ENCODE measurements around the gene SIGLEC7.
A peak's percentile ranks its signal among the peaks of the same experiment; 100 is the strongest.

The SIGLEC7 gene

DNA sequence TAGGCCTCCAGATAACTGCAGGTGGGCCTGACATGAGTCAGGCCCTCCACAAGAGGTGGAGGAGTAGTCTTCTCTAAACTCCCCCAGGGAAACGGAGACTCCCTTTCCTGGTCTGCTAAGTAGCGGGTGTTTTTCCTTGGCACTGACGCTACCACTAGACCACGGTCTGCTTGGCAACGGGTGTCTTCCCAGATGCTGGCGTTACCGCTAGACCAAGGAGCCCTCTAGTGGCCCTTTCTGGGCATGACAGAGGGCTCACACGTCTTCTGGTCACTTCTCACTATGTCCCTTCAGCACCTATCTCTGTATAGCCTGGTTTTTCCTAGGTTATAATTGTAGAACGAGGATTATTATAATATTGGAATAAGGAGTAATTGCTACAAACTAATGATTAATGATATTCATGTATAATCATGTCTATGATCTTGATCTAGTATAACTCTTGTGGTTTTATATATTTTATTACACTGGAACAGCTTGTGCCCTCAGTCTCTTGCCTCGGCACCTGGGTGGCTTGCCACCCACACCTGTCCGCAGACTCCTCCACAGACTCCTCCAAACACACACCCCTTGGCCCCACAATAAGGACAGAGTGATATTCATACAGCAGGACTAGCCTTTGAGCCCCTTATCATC is 27.3 kb downstream of the SIGLEC7 start:
- peak; percentile 49 for DNase-seq (ENCODE audit: low read depth)

DNA sequence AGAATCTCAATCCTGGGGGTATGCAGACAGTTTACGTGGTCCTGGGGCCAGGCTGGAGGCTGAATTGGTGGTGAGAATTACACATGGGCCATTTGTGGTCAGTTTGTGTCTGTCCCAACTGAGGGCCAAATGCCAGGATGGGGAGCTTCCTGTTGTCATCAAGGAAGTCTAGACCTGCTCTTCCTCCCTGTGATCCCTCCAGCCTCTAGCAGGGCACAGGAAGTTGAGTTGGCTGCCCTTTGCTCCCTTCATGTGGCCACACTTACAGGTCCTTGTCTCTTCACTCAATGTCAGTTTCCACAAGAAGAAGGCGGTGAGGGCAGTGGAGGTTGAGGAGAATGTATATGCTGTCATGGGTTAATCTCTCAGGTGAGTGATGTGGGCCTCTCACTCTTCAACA is 30.1 kb downstream of the SIGLEC7 start:
- no peak for DNase-seq (ENCODE audit: low read depth)

DNA sequence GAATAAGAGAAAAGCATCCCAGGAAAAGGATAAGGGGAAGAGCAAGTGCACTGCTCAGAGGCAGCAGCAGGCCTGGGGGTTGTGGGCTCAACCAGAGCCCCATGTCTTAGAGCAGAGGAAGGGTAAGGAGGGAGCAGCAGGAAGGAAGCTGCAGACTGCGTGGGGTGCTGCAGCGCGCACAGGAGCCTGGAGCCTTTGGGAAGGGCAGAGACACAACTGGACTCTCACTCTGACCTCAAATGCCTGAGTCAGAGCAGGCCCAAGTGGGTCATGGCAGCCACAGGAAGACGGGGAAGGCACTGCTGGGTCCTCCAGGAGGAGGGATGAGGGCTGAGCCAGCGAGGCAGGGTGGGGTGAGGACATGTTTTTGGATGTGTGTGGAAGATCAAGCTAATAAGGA is 31.6 kb downstream of the SIGLEC7 start:
- no peak for DNase-seq (ENCODE audit: low read depth)

DNA sequence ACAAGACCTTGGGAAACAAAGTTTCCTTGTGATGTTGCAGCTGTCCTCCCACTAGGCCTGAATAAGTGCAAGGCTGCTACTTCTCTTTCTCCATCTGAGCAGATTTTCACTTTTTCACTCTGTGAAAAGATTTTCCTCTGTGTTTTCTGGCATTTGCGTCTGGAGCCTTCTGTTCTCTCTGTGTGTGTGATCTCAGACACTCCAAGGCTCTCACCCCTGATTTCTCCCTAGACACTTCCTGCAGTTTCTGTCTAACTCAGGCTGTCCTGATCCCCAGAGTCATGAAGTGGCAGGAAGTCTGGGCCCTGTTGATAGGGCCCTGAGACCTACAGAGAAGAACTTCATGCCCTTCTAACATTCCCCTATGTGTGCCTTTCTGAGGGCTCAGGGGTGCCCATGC is 37.2 kb downstream of the SIGLEC7 start:
- DNase-seq (ENCODE audit: low read depth) = no peak

DNA sequence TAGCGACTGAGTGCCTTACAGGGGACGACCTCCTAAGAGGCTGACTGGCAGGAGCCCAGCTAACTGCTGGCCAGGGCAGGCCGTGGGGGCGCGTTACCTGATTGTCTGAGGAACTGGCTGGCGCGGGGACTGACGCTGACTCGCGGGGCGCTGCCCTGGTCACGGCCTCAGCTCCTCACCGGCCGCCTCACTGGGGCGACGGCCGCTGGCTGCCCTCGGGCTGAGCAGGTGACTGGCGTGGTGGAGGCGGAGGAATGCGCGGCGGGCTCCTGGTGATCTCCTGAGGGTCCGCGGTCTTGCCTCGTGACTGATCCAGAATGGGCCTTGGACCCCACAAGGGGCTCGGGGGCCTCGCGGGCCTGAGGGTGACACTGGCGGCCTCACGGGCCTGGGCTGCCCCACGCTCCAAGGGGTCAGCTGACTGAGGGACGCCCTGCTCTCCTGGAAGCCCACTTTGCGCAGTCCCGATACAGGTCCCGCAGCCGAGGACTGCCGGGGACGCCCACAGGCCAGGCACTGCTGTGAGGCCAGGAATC is 39.3 kb downstream of the SIGLEC7 start:
- DNase-seq (ENCODE audit: low read depth) = no peak

DNA sequence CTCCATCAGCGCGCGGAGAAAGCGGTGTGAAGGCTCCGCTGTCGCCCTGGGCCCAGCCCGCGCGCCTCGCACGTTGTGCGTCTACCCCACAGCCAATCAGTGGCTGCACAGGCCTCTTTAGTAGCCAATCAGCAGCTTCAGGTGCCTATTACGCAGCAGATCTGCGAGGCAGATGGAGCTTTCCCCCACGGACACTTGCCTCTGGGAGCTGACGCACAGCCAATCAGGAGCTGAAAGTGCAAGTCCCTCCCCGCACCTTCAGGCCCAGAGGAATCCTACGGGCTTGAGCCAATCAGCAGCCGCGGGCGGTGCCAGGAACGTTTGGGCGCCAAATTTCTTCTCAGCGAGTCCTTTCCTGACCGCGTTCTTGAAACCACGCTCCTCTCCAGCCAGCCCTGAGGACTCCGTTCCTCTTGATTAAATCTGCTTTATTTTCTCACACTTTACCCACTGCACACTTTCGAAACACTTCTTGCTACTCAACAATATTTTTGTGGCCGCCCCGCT is 39.9 kb downstream of the SIGLEC7 start:
- DNase-seq (ENCODE audit: low read depth) = no peak

DNA sequence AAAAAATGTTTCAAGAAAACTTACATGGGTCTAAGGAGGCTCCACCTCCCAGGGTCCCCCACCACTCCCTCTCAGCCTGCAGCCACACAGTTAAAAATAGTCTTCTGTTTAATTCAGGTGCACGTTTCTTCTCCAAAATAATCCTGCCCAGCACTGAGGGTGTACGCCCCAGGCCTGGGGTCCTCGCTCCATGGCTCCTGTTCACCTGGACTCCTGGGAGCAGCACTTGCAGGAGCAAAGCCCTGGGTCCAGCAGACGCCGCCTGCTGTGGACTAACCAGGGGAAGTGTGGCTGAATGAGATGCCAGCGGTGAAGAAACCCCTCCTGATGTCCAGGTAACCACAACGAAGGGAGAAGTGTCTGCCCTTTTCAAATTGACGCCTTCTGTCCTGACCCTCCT is 41.5 kb downstream of the SIGLEC7 start:
- no peak for DNase-seq (ENCODE audit: low read depth)

DNA sequence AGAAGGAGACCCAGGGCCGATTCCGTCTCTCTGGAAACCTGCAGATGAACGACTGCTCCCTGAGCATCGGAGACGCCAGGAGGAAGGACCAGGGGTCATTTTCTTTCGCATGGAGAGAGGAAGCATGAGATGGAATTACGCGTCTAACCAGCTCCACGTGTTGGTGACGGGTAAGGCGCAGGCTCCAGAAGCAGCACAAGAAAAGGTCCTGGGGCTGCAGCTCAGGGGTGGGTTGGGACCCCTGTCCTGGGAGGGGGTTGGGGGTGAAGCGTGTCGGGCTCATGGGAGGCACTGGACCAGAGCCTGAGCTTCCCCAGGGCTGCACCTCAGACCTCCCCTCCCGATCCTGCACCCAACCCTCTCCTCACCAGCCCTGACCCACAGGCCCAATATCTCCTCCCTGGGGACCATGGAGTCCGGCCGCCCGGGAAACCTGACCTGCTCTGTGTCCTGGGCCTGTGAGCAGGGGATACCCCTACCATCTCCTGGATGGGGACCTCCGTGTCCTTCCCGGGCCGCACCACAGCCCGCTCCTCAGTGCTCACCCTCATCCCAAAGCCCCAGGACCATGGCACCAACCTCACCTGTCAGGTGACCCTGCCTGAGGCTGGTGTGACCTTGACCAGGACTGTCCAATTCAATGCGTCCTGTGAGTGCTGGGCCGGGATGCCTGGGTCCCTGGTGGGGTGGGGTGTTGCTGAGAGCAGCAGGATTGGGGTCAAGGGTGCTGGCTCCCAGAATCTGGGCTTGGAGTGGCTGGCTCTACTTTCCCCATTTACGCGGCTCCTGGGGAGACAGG is 43.2 kb downstream of the SIGLEC7 start:
- no peak for DNase-seq (ENCODE audit: low read depth)

DNA sequence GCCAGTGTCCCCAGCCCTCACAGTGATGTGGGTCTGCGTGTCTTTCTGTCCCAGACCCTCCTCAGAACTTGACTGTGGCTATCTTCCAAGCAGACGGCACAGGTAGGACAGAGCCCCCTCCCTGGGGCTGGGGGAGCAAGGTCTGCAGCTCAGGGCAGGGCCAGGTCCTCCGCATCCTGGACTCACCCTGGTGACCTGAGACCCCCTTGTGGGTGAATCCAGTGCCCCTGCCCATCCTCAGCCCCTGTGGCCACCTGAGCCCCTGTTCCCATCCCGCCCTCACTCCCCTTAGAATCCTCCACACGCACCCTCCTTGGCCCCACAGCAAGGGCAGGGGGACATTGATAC is 43.7 kb downstream of the SIGLEC7 start:
- DNase-seq (ENCODE audit: low read depth) = no peak

DNA sequence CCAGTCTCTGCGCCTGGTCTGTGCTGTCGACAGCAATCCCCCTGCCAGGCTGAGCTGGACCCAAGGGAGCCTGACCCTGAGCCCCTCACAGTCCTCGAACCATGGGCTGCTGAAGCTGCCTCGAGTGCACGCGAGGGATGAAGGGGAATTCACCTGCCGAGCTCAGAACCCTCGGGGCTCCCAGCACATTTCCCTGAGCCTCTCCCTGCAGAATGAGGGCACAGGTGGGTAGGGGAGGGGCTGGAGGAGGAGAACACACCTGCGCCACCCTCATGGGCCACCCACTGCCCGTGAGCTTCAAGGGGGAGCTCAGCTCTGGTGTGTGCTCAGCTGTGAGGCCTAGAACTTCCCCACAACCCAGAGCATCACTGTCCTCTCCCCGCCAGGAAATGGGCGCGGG is 44.2 kb downstream of the SIGLEC7 start:
- DNase-seq (ENCODE audit: low read depth) = no peak

DNA sequence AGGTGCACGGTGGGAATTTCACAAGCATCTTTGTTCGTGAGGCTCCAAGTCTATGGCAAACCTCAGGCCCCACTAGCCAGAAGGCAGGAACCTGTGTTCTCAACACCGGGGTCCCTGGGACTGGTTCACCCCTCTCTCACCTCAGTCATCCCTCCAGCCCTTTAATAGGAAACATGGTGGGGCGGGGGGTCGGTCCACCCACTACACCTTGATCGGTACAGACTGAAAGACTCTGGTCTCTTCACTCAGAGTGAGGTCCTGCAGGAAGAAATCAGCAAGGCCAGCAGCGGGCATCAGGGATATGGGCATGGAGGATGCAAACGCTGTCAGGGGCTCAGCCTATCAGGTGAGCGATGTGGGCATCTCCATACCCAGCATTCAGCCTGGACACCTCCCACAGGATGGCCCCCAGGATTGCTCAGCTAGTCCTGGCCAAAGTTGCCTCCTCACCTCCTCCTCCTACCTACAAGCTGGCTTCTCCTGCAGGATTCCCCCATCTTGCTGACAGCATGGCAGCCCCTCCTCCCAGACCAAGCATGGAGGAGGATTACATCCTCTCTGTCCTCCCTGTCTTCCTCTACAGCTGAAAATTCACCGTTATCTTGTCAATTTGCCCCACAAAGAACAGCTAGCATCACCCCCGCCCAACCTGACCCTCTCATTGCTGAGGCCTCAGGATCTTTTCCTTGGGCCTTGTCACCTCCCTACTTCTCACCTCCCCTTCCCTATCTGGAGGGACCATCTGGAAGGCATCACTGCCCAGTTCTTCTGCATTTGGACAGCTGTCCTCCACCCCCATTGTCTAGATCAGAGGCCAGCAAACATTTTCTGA is 45.5 kb downstream of the SIGLEC7 start:
- DNase-seq (ENCODE audit: low read depth) = no peak

DNA sequence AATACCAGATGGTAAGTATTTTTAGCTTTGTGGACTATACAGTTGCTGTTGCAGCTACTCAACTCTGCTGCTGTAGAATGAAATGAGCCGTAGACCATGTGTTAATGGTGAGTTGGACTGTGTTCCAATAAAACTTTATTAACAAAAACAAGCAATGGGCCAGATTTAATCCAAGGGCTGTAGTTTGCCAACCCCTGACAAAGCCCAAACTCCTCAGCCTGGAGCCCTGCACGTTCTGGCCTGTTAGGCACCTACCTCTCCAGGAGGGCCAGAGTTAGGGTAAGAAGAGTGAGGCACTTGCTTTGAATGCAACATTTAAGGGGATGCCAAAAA is 46.1 kb downstream of the SIGLEC7 start:
- no peak for DNase-seq (ENCODE audit: low read depth)

DNA sequence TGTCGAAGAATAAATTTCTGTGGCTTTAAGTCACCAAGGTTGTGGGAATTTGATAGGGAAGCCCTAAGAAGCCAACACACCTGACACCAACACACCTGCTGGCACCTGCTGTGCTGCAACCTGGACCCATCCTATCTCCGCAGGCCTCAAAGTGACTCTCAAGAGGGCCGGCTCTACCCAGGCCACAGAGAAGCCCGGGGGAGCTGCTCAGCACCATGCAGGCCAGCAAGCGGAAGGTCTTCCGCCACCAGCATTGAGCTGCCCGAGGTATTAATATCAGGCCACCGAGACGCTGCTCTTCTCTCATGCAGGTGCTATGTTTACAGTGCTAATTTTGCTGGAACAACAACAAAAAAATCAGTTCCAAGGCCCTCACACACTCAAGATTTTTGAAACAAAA is 50.6 kb downstream of the SIGLEC7 start:
- DNase-seq (ENCODE audit: low read depth) = no peak

DNA sequence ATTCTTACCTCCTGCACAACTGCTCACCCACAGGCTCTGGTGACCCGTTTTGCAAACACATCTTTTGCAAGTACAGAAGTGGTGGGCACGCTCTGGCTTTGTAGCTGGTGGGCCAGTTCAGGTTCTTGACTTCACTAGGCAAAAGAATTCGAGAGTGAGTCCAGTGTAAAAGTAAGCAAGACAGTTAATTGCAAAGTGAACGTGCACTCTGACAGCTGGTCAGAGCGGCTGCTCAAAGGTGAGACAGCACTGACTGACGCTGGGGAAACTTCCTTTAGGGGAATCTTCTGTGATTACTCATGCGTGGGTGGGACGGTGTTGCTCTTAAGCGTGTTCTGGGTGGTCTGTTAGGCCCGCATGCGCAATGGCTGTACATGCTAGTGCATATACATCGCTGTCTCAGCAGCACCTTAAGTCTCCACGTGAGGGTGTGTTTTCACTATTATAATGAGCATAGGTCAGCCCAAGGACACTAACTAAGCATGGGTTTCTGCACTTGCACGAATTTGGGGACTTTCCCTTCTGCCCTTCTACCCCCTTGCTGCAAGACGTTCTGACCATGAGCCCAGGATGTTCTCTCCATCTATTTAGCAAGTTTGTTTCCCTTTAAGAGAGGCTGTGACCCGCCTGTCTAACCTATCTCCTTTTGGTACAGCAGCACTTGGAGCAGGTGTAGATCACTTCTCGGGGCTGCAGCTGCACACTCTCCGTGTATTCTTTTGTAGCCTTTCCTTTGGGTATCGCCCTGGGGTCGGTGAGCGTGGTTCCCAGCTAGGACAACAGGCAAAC is 52.6 kb downstream of the SIGLEC7 start:
- no peak for DNase-seq (ENCODE audit: low read depth)

DNA sequence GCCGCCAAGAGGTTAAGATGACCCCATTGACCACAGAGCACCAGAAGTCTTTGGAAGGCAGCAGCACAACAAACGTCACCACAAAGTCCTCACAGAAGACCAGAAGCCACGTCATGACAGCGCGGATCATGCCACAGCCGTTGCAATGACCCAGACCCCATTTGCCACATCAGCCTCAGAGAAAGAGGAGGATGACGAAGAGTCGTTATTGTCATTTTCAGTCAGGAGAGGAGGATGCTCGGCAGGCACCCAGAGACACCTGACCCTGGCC is 53.1 kb downstream of the SIGLEC7 start:
- DNase-seq (ENCODE audit: low read depth) = no peak

DNA sequence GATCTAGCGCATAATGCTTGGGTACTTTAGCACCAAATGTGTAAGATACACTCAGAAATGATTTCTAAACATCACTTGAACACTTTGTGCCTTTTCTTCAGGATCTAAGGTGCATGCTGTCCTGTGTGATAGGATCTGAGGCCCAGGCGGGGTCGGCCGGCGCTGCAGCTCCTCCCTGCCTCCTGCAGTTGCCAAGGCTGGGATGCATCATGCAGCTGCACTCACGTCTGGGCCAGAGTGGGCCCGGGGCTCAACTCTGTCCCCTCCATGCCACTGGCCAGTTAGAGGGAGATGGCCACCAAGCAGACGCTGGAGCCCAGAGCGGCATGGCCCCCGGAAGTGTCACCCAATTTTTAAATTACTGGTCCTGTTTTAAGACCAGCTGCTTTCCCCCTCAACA is 53.5 kb downstream of the SIGLEC7 start:
- DNase-seq (ENCODE audit: low read depth) = no peak

DNA sequence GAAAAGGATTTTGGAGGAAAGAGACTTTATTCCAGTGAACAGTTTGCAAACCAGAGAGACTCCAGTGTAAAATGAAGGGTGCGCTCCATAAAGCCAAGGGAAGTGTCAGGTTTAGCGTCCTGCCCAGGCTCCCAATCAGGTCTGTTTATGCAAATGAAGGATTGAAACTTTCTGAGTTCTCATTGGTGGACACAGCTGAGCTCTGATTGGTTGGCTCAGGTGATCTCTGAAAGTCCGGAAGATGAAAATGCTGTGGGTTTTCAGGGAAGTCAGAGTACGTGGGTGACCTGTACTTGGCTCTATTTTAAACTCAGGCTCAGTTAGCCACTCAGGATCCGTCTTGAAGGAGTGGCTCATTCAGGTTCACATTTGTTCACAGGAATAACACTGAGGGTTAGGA is 54.1 kb downstream of the SIGLEC7 start:
- DNase-seq (ENCODE audit: low read depth) = no peak

DNA sequence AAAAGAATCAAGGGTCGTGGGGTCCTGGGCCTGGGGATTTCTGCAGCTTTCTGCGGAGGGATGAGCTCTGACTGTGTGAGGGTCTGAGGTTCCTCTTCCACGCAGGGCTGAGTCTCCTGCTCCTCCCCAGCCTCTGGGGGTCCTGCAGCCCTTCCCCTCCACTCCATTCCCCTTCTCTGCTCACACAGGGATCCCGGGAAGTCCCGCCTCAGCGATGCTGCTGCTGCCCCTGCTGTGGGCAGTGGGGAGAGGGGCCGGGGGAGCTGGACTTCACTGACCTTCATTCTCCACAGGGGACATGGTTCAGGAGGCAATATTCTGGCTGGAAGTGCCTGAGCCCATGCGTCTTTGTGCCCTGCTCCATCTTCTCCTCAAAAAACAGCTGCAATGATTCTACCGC is 56.5 kb downstream of the SIGLEC7 start:
- no peak for DNase-seq (ENCODE audit: low read depth)

DNA sequence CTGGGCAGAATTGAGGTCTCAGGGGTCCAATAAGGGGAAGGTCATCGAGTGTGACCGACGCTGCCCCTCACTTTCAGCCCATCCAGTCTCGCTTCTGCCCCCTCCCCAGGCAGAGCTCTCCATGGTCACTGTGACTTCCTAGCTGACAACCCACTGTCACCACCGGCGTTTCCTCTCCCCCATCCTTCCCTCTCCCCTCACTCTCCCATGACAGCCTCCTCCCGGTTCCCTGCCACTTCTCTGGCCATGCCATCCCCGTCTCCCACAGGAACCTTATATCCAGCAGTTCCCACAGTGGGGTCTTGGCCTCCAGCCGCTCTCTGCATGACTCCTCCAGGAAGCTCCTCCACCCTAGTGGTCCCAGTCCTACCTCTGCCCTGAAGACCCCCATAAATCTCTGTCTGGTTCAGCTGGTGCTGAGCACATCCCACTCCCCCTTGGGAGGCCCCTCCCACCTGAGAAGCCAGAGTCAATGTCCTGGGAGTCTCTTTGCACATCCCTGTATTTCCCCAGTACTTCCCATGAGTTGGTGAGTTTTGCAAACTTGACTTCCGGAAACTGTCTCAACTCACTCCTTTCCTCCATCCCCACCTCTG is 58.1 kb downstream of the SIGLEC7 start:
- DNase-seq (ENCODE audit: low read depth) = no peak

DNA sequence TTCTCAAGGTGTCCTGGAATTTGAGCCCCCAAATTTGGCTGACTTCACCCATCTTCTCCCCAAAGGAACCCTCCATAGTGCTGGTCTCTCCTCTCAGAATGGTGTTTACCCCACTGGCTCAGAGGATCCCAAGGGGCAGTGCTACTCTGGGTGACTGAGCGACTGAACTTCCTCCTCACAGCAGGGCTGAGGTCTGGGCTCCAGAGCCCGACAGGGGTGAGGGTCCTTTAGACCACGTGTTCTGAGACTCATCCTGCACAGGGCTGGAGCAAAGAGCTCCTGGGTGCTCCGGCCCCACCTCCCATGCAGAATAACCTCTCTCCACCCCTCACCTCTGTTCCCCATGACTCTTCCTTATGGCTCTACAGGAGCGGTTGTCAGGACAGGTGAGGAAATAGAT is 59.6 kb downstream of the SIGLEC7 start:
- no peak for DNase-seq (ENCODE audit: low read depth)

Measured in activated T-cell treated with anti-CD3 and anti-CD28 coated beads for 1 hour (primary cell).